Measurements from ENCODE around the gene ALS2CL.
A peak's percentile ranks its signal among the peaks of the same experiment; 100 is the strongest.
"Not testable (repeated sequence)": the region's sequence is repeated elsewhere in the genome, so short reads cannot be mapped to it uniquely, and the experiment has no call there.

Gene ALS2CL

GRCh38 chr3:46693038-46693891 lies at the start of gene ALS2CL:
Gene ALS2CL (minus strand): TSS chr3:46693679. CDS start chr3:46689440, 4,239 bp downstream.
- peak; percentile 52 for DNase-seq (ENCODE audit: low read depth)

GRCh38 chr3:46742992-46743585 lies 49.6 kb upstream of the ALS2CL start:
- DNase-seq (ENCODE audit: low read depth): no peak

- not testable (repeated sequence) for DNase-seq (ENCODE audit: low read depth)
Measured at GRCh38 chr3:46739565-46739964, 46.1 kb upstream of the ALS2CL start.

GRCh38 chr3:46737329-46737731 lies 43.9 kb upstream of the ALS2CL start:
- DNase-seq (ENCODE audit: low read depth): no peak

GRCh38 chr3:46736006-46736872 lies 42.8 kb upstream of the ALS2CL start:
- DNase-seq (ENCODE audit: low read depth): no peak

- no peak for DNase-seq (ENCODE audit: low read depth)
Measured at GRCh38 chr3:46734773-46735172, 41.3 kb upstream of the ALS2CL start.

GRCh38 chr3:46733026-46733800 lies 39.7 kb upstream of the ALS2CL start:
- DNase-seq (ENCODE audit: low read depth): no peak

GRCh38 chr3:46731795-46732194 lies 38.3 kb upstream of the ALS2CL start:
- DNase-seq (ENCODE audit: low read depth): no peak

GRCh38 chr3:46730819-46731218 lies 37.3 kb upstream of the ALS2CL start:
- no peak for DNase-seq (ENCODE audit: low read depth)

- DNase-seq (ENCODE audit: low read depth): no peak
Measured at GRCh38 chr3:46729038-46729437, 35.6 kb upstream of the ALS2CL start.

GRCh38 chr3:46725621-46726314 lies 32.3 kb upstream of the ALS2CL start:
- DNase-seq (ENCODE audit: low read depth): no peak

GRCh38 chr3:46724424-46724823 lies 30.9 kb upstream of the ALS2CL start:
- DNase-seq (ENCODE audit: low read depth): no peak

GRCh38 chr3:46722443-46722842 lies 29.0 kb upstream of the ALS2CL start:
- DNase-seq (ENCODE audit: low read depth): no peak

GRCh38 chr3:46721009-46721408 lies 27.5 kb upstream of the ALS2CL start:
- no peak for DNase-seq (ENCODE audit: low read depth)

- DNase-seq (ENCODE audit: low read depth): no peak
Measured at GRCh38 chr3:46719735-46720271, 26.3 kb upstream of the ALS2CL start.

- DNase-seq (ENCODE audit: low read depth): no peak
Measured at GRCh38 chr3:46719044-46719565, 25.6 kb upstream of the ALS2CL start.

- no peak for DNase-seq (ENCODE audit: low read depth)
Measured at GRCh38 chr3:46717447-46718231, 24.2 kb upstream of the ALS2CL start, which contains the start of gene PRSS50. Gene PRSS50 (minus strand): TSS chr3:46717869. CDS start chr3:46717824, 45 bp downstream.

- DNase-seq (ENCODE audit: low read depth): no peak
Measured at GRCh38 chr3:46716461-46717441, 23.3 kb upstream of the ALS2CL start.
